WI38 (cell line): ENCODE results near the gene SEMA3E.

Experiments used
- H3K4me3 ChIP-seq: 2 replicates; pipeline ENCODE4 v1.5.1; 2011; ENCODE audit warnings: low read depth, mild to moderate bottlenecking, control low read depth, low read length
- TF ChIP-seq, protein P1 (sequence below): IDR thresholded peaks from 2 replicates; pipeline ENCODE4 v1.5.1; 2012; ENCODE audit warnings: low read depth, mild to moderate bottlenecking, control low read depth, low read length

The SEMA3E gene

DNA sequence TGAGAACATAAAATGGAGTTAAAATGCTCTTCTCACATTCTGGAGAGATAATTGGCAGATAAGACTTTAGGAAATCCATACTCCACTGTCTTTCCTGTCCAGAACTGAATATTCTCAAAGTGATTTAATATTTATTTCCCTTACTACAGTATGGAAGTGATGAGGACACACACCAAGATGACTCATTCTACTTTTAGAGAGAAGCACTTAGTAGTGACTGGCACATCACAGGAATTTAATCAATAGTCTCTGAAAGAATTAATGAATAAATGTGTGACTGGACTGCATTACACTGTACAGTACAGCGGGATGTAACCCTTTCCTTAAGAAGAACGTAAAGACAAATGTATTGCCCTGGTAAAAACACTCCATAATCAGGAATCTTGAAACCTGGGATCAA lies 116.7 kb downstream of the SEMA3E start:
- H3K4me3 ChIP-seq: no peak overlapping the region
- TF ChIP-seq, protein P1, sequence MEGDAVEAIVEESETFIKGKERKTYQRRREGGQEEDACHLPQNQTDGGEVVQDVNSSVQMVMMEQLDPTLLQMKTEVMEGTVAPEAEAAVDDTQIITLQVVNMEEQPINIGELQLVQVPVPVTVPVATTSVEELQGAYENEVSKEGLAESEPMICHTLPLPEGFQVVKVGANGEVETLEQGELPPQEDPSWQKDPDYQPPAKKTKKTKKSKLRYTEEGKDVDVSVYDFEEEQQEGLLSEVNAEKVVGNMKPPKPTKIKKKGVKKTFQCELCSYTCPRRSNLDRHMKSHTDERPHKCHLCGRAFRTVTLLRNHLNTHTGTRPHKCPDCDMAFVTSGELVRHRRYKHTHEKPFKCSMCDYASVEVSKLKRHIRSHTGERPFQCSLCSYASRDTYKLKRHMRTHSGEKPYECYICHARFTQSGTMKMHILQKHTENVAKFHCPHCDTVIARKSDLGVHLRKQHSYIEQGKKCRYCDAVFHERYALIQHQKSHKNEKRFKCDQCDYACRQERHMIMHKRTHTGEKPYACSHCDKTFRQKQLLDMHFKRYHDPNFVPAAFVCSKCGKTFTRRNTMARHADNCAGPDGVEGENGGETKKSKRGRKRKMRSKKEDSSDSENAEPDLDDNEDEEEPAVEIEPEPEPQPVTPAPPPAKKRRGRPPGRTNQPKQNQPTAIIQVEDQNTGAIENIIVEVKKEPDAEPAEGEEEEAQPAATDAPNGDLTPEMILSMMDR: no peak

DNA sequence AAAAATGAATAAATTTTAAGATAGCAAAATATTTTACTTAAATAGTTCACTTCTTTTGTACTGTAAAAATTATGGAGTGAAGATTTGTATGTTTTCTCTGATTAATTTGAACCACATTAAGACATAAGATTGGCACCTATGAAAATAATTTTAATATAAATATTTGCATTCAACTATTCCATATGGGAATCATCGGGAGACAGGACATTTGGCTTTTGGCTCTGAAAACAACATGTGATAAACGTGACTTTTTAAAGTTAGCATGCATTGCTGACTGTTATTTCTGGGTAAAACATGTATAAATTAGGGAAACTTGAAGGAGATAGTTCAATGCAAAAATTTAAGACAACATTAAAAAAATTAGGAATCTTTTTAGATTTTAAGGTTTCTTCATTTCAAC lies 117.2 kb downstream of the SEMA3E start:
- TF ChIP-seq, protein P1: no peak
- no peak overlapping the region for H3K4me3 ChIP-seq

DNA sequence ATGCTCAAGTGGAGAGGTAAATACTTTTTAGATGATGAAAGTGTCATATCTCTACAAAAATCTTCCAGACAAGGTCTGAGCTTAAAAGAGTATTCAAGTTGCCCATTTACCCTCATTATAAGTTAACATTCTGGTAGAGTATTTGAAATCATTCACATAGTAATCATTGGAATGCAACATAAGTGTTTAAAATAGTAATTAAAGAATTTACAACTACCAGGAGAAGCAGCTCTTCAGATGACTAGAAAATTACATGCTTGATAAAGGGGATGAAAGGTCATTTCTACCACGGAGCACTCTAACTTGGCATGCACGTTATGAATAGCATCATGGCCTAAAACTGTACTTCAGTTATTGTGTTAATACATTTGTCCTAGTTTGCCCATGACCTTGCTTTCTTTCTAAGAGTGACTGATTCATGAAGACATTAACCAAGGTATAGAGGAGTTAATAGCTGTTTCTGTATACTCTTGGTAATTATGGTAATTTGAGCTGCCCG lies 120.0 kb downstream of the SEMA3E start:
- H3K4me3 ChIP-seq: no peak overlapping the region
- TF ChIP-seq, protein P1: no peak

DNA sequence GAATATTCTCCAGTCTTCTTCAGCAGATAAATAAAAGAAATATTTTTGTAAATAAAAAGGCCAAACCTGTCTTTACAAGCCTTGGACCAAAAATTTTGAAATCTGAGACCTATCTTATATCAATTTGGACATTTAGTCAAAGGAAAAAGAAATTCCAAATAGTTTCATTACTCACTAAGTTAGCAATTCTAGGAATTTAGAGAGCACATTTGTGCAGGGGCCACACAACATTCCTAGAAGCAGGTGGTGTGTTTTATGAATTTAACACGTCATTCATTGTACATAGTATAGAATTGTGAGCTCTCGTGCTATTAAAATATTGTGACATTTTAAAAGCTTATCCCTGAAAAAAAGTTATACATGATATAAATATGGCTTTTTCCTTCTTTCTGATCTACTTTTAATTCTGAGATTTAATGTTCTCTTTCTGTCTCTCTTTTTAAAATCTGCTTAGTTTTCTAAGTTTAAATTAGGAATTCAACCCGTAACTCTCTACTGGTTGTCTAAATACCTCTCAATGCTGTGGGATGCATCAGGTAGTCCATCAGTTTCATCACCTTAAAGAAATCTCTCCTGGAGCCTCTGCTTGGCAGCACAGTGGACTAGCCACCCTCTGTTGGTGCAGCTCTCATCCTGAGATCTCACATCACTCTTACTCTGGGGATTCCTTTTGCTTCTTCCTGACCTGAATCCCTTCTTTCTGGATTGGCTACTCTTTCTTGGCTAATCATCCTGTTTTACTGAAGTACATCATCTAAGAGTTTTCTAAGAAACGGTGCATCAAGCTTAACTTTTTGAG lies 124.5 kb downstream of the SEMA3E start:
- H3K4me3 ChIP-seq: no peak overlapping the region
- TF ChIP-seq, protein P1: no peak

DNA sequence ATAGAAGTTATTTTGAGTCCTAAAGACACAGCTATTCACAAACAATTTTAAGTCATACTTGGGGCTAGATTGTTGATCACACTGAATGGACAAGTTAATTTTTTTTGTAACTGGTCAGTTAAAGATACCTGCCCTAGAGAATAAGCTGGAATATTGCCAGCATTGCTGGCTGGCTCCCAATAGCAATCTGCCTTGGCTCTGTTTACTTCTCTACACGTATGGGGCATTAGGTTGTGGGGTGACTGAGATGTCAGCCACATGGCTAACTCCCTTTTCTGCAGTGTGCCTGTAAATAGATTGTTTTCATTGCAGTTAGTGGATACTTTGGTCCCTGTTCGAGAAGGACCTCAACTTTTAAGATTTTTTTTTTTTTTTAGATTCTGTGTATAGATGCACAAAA lies 128.2 kb downstream of the SEMA3E start:
- no peak overlapping the region for H3K4me3 ChIP-seq
- TF ChIP-seq, protein P1: no peak

DNA sequence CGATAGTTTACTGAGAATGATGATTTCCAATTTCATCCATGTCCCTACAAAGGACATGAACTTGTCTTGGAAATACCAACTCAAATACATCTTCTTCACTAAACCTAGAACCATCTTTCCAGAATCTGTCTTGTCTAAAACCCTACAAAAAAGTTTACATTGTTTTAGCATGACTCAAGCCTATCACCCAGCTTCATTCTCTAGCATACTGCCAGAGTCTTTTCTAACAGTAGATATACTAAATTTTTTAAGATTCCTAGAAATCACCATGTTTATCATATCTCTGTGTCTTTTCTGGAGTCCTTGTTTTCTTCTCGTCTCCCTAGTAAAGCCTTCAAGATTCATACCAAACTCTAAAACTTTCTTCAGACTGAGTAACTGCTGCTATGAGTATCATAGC lies 129.7 kb downstream of the SEMA3E start:
- TF ChIP-seq, protein P1: no peak

DNA sequence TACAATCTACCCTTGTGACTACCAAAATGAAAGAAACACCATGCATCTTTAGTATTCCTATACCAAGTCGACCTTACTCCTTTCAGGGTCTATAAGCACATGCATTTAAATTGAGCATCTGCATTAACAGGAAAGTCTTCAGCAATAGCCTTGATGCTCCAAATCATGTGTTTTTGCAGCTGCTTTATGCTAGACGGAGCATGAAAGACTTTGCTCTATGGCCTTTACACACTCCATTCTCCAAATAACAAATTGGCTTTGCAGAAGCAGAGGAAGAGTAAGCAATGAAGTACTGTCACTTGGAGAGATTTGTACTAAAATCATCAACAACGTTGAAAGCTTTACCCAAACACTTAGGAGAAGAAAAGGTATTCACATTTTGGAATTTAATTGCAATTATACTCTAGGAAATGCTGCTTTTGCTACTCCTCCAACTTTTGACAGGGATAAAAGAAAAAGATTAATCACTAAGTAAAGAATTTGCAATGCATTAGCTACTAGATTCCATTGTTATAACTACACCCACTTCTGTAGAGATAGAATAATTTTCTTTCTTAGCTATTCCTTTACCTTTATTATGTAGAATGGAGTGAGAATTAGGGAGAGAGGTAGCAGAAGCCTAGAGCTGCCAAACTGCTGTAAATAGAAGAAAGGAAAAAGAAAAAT lies 131.8 kb downstream of the SEMA3E start:
- TF ChIP-seq, protein P1: no peak
- H3K4me3 ChIP-seq: no peak overlapping the region

More for the DNA sequence above, 129.7 kb downstream of the SEMA3E start:
- no peak overlapping the region for H3K4me3 ChIP-seq
